HG03439 (cell line): ENCODE measurements around the gene CSNK1G2.

ENCODE experiments used
- ATAC-seq: cut with Tn5 transposase; IDR thresholded peaks from one replicate; pipeline ENCODE4 v1.9.1; 2021; ENCODE audit warnings: mild to moderate bottlenecking, moderate library complexity; ENCODE audit not compliant: unreplicated experiment

The CSNK1G2 gene

DNA sequence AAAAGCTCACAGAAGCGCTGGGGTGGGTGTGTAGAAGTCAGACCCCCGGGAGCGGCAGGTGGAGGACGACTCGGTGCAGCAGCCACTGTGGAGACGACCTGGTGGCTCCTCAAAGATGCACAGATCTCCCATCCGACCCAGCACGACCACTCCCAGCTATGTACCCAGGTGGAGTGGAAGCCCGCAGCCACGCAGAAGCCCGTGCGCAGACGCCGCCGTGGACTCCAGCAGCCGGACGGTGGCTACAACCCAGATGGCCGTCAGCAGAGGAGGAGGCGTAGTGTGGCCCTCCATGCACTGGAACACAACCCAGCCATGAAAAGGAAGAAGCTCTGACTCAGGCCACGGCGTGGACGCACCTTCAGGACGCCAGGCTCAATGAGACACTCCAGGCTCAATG lies 21.7 kb downstream of the CSNK1G2 start:
- ATAC-seq = no peak

DNA sequence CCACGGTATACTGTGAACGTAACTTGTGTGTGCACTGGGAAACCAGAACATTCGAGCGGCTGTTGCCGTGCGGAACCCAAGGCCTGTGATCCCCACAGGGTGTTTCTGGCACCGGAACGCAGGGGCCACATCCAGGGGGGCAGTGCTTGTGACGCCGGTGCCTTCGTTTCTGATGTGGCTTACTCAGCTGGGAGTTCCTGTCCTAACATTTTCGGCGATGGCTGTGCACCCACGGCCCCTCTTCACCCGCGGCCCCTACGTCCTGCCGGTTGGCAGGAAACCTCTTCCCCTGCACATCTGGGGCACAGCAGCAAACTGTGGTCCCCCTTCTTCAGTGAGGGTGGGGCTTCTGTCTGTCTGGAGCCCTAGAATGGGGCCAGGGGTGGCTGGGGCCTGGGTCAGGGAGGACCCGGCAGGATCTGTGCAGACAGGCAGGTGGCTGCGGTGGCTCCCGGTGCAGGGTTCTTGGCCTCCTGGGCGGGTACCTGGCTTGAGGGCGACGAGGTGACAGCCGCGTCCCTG lies 26.2 kb downstream of the CSNK1G2 start:
- ATAC-seq = no peak

- ATAC-seq = no peak
Measured at GRCh38 chr19:1968279-1969175, 27.6 kb downstream of the CSNK1G2 start.

DNA sequence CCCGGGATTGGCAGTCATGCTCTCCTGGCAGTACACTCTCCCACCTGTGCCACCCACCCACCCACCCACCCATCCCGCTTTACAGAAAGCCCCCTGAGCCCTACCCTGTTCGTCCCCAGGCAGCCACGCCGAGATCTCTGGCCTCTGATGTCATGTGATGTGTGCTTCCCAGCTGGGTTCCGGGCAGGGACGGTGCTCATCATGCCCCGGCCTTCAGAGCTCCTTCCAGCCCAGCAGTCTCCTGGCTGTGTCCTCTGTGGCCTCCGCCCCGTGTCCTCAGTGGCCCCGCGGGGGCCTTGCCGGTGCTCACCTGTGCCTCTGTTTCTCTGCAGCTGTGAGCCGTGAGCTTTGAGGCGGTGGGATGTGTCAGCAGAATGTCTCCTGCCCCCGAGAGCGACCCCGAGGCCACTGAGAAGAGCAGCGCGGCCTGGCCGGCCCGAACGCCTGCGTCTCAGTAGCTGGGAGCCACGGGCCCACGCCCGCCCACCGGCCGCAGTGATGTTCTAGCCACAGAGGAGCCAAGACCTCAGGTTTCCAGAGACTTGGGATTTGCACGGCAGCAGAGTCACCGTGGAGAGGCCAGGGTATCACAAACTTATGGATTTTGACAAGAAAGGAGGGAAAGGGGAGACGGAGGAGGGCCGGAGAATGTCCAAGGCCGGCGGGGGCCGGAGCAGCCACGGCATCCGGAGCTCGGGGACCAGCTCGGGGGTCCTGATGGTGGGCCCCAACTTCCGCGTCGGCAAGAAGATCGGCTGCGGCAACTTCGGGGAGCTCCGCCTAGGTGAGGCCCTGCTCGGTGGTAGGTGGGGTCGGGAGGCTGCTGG lies 28.4 kb downstream of the CSNK1G2 start:
- no peak for ATAC-seq

DNA sequence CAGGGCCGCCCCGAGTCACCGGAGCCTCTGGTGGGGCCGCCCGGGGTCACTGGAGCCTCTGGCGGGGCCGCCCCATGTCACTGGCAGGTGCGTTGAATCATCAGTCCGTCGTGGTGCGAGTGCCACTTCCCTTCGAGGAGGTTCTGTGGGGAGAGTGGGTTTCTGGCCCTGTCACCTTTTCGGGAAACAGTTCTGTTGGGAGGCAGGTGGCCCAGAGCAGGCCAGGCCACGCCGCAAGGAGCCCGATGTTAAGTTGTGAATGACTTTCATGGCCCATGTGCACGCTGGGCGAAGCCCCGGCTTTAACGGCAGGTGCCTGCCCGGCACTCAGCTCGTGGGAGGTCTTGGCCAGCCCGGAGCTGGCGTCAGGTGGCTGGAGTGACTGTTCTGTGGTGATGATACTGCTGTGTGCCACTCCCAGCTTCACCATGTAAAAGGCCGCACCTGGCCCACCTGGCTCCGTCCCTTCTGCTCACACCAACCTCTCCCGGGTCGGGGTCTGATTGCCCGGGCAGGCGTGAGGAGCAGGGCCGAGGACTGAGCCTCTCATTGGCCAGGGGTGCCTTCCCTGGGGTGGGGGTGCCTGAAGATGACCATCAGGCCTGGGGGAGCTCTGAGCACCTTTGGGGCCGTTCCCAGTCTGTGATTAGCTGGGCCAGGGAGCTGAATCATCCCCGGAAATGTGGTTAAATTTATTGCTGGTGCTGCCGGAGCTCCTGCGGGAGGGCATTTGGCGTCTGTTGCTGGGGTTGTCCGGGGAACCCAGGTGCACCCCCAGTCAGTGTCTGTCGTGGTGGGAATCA lies 29.2 kb downstream of the CSNK1G2 start:
- ATAC-seq = no peak

- ATAC-seq = no peak
Measured at GRCh38 chr19:1970806-1971502, 30.0 kb downstream of the CSNK1G2 start.

DNA sequence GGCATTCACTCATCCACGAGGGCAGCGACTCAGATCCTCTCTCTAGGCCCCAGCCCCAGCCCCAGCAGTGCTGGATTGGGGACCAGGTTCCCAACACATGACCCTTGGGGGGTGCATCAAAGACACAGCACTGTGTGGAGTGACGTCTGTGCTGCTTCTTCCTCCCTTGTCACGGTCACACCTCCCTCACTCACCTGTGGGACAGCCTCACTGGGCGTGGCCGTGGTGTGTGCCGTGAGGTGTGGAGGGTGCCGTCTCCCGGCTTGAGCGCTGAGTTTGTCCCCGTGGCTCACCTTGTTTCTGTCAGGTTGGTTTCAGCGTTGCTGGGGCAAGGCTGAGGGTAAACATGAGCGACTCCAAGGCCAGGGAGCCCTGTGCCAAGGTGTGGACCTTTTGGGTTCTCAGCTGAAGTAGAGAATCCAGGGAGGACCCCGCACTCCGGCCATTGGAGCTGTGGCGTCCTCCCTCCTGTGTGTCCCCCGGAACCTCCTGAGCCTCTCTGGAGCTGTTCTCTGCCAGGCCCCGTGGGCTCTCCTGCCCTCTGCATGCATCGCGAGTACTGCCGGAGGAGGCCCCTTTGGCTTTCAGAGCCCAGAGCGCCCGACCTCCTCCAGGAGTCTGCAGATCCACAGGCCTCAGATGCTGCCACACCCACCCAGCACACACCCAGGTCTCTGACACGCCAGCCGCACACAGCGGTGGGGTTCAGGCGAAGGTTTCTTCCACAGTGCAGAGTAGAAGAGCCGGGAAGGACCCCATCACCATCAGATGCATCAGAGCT lies 33.6 kb downstream of the CSNK1G2 start:
- ATAC-seq = no peak

GRCh38 chr19:1975162-1975480 lies 34.1 kb downstream of the CSNK1G2 start:
- ATAC-seq = no peak

GRCh38 chr19:1977120-1977519 lies 36.1 kb downstream of the CSNK1G2 start:
- ATAC-seq = no peak

GRCh38 chr19:1978346-1978894 lies 37.4 kb downstream of the CSNK1G2 start:
- ATAC-seq = no peak

- ATAC-seq = no peak
Measured at GRCh38 chr19:1979017-1979416, 38.0 kb downstream of the CSNK1G2 start.

- ATAC-seq = no peak
Measured at GRCh38 chr19:1979642-1980041, 38.7 kb downstream of the CSNK1G2 start.

GRCh38 chr19:1980091-1980808 lies 39.3 kb downstream of the CSNK1G2 start:
- no peak for ATAC-seq

DNA sequence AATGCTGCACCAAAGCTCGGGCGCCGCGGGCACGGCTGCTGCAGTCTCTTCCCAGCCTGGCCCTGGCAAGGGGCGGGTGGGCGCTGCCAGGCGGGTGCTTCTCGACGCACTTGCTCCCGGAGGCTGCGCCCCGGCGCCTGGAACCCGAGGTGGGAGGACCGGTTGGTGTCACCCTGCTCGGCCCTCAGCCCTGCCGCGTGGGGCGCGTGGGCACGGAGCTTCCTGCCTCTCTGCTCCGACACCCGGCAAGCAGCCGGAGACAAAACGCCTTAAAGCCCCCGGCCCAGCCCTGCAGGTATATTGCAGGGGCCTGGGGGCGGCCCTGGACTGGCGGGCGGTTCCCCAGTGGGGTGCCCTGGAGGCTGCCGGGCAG lies 39.8 kb downstream of the CSNK1G2 start:
- ATAC-seq = no peak

- ATAC-seq = no peak
Measured at GRCh38 chr19:1981253-1981652, 40.3 kb downstream of the CSNK1G2 start.

GRCh38 chr19:1984357-1984756 lies 43.4 kb downstream of the CSNK1G2 start:
- no peak for ATAC-seq

- ATAC-seq = no peak
Measured at GRCh38 chr19:1985588-1986356, 44.8 kb downstream of the CSNK1G2 start.
